ENCODE data around the gene DMXL1. TPM values are rescaled to one million over a fixed set of nuclear protein-coding genes. Genes with fewer than 3 reads are reported as not detected.

Gene DMXL1
- total RNA-seq, 1 experiment from 2014 or later, result 29.2 TPM

DNA sequence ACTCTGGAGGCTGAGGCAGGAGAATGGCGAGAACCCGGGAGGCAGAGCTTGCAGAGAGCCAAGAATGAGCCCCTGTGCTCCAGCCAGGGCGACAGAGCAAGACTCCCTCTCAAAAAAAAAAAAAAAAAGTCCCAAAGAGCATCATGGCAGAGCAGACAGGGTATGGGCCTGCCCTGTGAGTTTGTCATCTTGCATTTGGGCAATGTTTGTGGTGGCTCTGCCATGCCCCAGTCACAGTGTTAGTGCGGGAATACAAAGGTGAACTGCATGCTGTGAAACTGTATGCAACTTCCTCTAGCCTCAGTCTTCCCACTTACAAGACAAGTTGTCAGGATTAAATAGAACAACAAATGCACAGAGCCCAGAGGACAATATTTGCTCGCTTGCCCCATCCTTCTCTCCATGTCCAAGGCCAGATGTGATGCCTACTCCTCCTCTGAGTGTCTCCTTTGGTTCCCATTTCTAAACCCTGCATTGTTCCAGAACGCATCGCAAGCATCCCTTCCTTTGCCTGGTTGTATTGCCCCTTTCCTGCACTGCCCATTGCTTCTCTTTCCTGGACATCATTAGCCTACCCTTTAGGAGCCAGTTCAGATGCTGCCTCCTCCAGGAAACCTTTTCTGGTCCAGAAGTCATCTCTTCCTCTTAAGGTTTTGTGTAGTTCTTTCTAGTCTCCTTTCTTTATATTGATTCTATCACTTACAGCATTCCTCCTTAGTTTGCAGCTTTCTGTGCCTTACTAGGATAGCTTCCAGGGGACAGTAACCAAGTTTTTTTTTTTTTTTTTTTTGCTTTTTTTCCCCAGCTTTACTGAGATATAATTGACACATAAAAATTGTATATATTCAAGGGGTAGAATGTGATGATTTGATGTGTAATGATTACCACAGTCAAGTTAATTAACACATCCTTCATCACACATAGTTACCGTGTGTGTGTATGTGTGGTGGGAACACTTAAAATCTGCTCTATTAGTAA lies 215.9 kb downstream of the DMXL1 start:
- intact Hi-C loops (cut with micrococcal nuclease; ENCODE audit: unreplicated experiment), result no loop called here
- ChIA-PET CTCF (interaction anchor here (0.6 kb wide), 1 partner anchor 119 kb away, joined by 4 read pairs; no protein-coding TSS in a partner anchor), POLR2A (no interaction called here)
- BruUV-seq (replicated peaks), result no TSS peak
- no peaks in the 10 kb centered on the region for H3K9me3 ChIP-seq (ENCODE audit: control insufficient read depth, insufficient read depth, low read depth, low read length)
- H3K4me1 ChIP-seq (ENCODE audit: control insufficient read depth, insufficient read depth, low read length), result peaks cover 8% of the 10 kb centered on the region; the same call in 1 of the 2 replicates
- no peak overlapping the region for H3K27ac ChIP-seq (ENCODE audit: low read length)
- H3K27me3 ChIP-seq (ENCODE audit: control insufficient read depth, insufficient read depth, low read length), result no peaks in the 10 kb centered on the region
- DNase-seq (ENCODE audit: low read depth, low spot score) (no peak), ATAC-seq (no peak)
- no peak overlapping the region for H3K4me3 ChIP-seq (ENCODE audit: low read depth in 2 of 2, low read length in 2 of 2)
- TF ChIP-seq POLR2AphosphoS5 (IDR thresholded peaks at IDR 0.05; ENCODE audit: low read depth, low read length), result no peak
- TF ChIP-seq CTCF (IDR thresholded peaks at IDR 0.05), result no peak
- TF ChIP-seq SIN3A (IDR thresholded peaks at IDR 0.05; ENCODE audit: borderline replicate concordance, insufficient read depth, low read depth, low read length), result no peak
- TF ChIP-seq, protein P1, sequence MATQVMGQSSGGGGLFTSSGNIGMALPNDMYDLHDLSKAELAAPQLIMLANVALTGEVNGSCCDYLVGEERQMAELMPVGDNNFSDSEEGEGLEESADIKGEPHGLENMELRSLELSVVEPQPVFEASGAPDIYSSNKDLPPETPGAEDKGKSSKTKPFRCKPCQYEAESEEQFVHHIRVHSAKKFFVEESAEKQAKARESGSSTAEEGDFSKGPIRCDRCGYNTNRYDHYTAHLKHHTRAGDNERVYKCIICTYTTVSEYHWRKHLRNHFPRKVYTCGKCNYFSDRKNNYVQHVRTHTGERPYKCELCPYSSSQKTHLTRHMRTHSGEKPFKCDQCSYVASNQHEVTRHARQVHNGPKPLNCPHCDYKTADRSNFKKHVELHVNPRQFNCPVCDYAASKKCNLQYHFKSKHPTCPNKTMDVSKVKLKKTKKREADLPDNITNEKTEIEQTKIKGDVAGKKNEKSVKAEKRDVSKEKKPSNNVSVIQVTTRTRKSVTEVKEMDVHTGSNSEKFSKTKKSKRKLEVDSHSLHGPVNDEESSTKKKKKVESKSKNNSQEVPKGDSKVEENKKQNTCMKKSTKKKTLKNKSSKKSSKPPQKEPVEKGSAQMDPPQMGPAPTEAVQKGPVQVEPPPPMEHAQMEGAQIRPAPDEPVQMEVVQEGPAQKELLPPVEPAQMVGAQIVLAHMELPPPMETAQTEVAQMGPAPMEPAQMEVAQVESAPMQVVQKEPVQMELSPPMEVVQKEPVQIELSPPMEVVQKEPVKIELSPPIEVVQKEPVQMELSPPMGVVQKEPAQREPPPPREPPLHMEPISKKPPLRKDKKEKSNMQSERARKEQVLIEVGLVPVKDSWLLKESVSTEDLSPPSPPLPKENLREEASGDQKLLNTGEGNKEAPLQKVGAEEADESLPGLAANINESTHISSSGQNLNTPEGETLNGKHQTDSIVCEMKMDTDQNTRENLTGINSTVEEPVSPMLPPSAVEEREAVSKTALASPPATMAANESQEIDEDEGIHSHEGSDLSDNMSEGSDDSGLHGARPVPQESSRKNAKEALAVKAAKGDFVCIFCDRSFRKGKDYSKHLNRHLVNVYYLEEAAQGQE (IDR thresholded peaks at IDR 0.05; ENCODE audit: insufficient read depth in 1 of 2, low read depth in 2 of 2, low read length in 1 of 2), result no peak
- no peak for TF ChIP-seq TCF7L2 (IDR thresholded peaks at IDR 0.05; ENCODE audit: low read depth, low read length)
- no peaks in the 10 kb centered on the region for H3K36me3 ChIP-seq (ENCODE audit: control insufficient read depth, insufficient read depth, low read length)
- in situ Hi-C loops (cut with HindIII; ENCODE audit: low pct_unique_long_range_greater_than_20kb, low sequenced_read_pairs), result no loop called here

DNA sequence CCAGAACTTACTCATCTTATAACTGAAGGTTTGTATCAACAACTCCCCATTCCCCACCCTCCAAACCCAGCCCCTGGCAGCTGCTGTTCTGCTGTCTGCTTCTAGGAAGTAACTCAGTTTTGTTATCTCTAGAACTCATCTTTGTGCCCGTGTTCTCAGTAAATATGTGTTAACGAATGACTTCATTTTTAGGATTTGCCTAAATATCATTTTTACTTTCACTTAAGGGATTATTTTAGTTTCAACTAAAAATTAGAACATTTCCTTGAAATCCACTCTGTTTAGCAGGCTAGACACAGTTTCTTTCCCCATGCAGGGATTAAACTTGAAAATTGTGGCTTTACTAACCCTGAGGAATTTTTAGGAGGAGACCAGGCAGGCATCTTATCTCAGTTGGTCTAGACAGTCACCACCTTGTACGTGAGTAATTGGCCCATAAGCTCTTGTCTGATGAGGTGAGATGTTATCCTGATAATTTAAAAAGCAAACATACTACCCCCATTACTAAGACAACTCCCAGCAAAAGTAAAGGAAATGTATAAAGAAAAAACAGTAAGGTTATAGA lies 216.7 kb downstream of the DMXL1 start:
- Histone ChIP-seq H3K4me1 (ENCODE audit: control insufficient read depth, insufficient read depth, low read length) (peaks cover 8% of the 10 kb centered on the region; the same call in 1 of the 2 replicates), H3K27me3 (ENCODE audit: control insufficient read depth, insufficient read depth, low read length) (no peaks in the 10 kb centered on the region), H3K9me3 (ENCODE audit: control insufficient read depth, insufficient read depth, low read depth, low read length) (no peaks in the 10 kb centered on the region), H3K4me3 (ENCODE audit: low read depth in 2 of 2, low read length in 2 of 2) (no peak overlapping the region), H3K27ac (ENCODE audit: low read length) (no peak overlapping the region), H3K36me3 (ENCODE audit: control insufficient read depth, insufficient read depth, low read length) (no peaks in the 10 kb centered on the region)
- ChIA-PET CTCF (no interaction called here), POLR2A (no interaction called here)
- intact Hi-C loops (cut with micrococcal nuclease; ENCODE audit: unreplicated experiment), result no loop called here
- DNase-seq (ENCODE audit: low read depth, low spot score), result no peak
- in situ Hi-C loops (cut with HindIII; ENCODE audit: low pct_unique_long_range_greater_than_20kb, low sequenced_read_pairs), result no loop called here
- BruUV-seq (replicated peaks), result no TSS peak
- TF ChIP-seq CTCF (IDR thresholded peaks at IDR 0.05), result no peak
- TF ChIP-seq TCF7L2 (IDR thresholded peaks at IDR 0.05; ENCODE audit: low read depth, low read length), result no peak
- TF ChIP-seq SIN3A (IDR thresholded peaks at IDR 0.05; ENCODE audit: borderline replicate concordance, insufficient read depth, low read depth, low read length), result no peak
- TF ChIP-seq POLR2AphosphoS5 (IDR thresholded peaks at IDR 0.05; ENCODE audit: low read depth, low read length), result no peak
- TF ChIP-seq, protein P1 (IDR thresholded peaks at IDR 0.05; ENCODE audit: insufficient read depth in 1 of 2, low read depth in 2 of 2, low read length in 1 of 2), result no peak
- peak; percentile 82 for ATAC-seq

All from Panc1 (cell line).